ENCODE measurements around the gene CCDC116.
A peak's percentile ranks its signal among the peaks of the same experiment; 100 is the strongest.
"Not testable (repeated sequence)": the region's sequence is repeated elsewhere in the genome, so short reads cannot be mapped to it uniquely, and the experiment has no call there.

The CCDC116 gene

GRCh38 chr22:21629255-21630149 is 3.1 kb upstream of the CCDC116 start, which contains the start of gene YDJC:
Gene YDJC, minus strand, starts transcription at chr22:21630022. Its CDS starts 8 bp downstream, at chr22:21630014.
- DNase-seq (ENCODE audit: low spot score) (peak; percentile 85), FAIRE-seq (no peak)

DNA sequence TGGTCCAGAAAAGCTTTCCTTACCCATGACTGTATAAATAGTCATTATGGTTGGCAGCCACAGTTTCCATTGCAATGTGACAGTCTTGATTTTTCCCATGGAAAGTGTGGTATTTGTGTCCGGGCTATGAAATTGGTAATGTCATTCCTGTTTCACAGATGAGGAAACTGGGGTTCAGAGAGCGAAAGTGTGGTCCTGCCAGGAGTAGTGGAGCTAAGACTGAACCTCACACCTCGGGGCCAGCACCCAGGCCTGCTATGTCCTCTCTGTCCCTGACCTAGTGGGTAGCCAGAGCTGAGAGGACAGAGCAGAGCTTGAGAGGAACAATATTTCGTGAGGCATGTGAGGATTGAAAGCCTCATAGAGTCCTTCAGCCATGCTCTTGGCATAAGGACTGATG is 1.5 kb upstream of the CCDC116 start:
- DNase-seq (ENCODE audit: low spot score): no peak
- FAIRE-seq: no peak

- DNase-seq (ENCODE audit: low spot score): no peak
- FAIRE-seq: no peak
Measured at GRCh38 chr22:21632931-21633330, 371 bp downstream of the CCDC116 start.

DNA sequence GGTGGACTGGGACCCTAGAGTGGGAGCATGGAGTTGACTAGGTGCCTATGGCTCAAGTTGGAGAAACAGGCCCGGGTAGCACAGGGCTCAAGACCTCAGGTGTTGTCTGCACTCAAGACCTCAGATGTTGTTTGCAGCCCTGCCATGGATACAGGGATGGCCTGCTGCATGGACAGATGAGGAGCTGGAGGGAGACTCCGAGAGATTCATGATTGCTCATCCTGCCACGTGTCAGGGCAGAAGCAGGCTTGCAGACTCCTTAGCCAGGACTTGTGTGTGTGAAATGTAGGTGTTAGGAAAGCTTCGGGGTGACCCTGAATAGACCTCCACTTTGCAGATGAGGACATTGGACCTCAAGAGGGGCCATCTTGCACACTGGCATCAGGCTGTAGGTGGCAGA is 921 bp downstream of the CCDC116 start:
- DNase-seq (ENCODE audit: low spot score) (no peak), FAIRE-seq (no peak)

DNA sequence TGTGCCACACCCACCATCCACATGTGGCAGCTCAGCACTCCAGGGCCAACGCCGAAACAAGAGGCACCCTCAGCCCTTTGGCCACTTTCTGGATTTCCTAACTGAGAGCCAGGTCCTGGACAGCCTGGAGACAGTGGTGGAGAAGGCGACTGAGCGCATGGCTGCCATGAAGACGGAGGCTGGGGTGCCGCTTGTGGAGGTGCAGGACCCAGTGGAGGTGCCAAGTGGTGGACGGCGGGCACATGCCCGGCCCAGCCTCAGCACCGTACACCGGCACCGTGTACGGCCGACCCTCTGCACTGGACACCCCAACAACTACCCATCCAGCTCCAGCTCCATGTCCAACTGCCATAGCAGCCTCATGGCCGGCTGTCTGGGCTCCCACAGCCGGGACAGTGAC is 1.5 kb downstream of the CCDC116 start:
- FAIRE-seq (no peak), DNase-seq (ENCODE audit: low spot score) (no peak)

GRCh38 chr22:21634844-21635243 is 2.3 kb downstream of the CCDC116 start:
- DNase-seq (ENCODE audit: low spot score): no peak
- FAIRE-seq: no peak

DNA sequence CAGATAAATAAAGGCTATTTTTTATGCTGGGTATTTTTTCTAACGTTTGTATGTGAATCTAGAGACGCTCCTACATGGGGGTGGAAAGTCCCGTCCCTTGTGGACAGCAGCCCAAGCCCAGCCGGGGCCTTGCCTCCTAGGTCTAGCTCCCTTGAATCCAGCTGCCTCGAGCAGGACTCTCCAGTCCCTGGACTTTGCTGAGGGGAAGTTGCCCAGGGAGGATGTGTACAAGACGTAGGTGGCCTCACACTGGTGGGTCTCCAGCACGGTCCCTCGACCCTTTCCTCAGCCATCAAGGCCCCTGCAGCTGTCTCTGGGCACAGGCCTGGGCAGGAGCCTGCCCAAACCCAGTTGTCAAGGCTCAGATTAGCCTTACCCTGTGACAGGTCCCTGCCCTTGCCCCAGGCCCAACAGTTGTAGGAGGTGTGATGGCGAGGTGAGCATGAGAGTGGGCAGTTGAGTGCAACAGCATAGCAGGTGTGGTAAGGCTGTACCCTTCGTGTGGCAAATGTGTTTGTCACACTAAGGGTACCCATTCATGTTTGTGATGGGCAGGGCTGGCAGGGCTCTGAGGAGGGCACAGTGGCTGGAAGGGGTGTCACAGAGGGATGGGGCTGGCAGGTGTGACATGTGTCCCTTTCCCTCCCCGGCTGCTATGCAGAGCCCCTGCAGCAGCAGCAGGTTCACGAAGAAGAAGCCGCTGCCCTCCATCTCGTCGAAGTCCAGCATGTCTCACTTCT is 3.4 kb downstream of the CCDC116 start:
- no peak for DNase-seq (ENCODE audit: low spot score)
- no peak for FAIRE-seq

- FAIRE-seq (no peak), DNase-seq (ENCODE audit: low spot score) (no peak)
Measured at GRCh38 chr22:21636629-21637218, 4.2 kb downstream of the CCDC116 start.

- not testable (repeated sequence) for FAIRE-seq; DNase-seq (ENCODE audit: low spot score)
Measured at GRCh38 chr22:21637450-21637849, 4.9 kb downstream of the CCDC116 start.

GRCh38 chr22:21639359-21639758 is 6.8 kb downstream of the CCDC116 start:
- FAIRE-seq (no peak), DNase-seq (ENCODE audit: low spot score) (no peak)

GRCh38 chr22:21640810-21641209 is 8.2 kb downstream of the CCDC116 start:
- DNase-seq (ENCODE audit: low spot score) (no peak), FAIRE-seq (no peak)

DNA sequence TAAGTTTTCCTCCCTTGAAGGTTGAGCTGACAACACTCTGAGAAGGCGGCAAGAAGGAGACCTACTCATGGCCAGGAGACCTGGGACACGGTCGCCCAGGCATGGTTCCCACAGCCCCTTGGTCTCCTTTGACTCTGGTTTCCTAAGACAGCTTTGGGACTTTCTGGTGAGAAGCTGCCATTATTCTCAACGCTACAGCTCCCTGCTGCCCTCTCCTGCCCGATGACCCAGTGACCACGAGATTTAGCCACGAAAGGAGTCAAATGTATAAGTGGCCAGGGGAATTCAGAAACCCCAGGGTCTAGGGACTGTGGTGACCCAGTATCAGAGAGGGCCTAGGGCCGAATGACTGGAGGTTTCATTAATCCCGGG is 8.8 kb downstream of the CCDC116 start:
- DNase-seq (ENCODE audit: low spot score) (peak; percentile 43), FAIRE-seq (no peak)

DNA sequence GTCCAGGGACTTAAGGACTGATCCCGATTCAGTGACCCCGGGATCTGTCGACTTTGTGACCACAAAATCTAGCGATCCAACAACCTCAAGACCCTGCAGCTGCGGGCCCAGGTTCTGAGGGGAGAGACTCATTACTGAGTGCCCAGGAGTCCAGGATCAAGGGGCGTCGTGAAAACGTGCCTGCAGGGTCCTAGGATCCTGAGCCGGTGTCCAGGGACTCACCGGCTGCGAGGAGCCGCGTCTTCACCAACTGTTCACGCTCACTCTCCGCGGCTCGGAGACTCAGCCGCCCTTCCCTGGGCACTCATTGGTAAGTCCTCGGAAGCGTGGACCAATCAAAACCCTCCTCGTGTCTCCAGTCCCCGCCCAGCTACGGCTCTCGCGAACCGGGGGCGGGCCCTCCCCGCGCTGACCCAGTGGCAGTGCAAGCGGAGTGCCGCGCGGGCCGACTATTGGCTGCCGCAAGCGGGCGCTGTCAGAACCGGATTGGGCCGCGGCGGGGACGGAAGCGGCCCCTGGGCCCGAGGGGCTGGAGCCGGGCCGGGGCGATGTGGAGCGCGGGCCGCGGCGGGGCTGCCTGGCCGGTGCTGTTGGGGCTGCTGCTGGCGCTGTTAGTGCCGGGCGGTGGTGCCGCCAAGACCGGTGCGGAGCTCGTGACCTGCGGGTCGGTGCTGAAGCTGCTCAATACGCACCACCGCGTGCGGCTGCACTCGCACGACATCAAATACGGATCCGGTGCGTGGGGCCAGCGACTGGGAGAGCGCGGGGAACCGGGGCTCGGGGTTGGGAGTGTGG is 9.4 kb downstream of the CCDC116 start, which contains the start of gene SDF2L1:
Gene SDF2L1 (plus strand): TSS at position 514 of the 795 bp plus-strand sequence. CDS start 35 bp downstream, at position 549.
- DNase-seq (ENCODE audit: low spot score): peak; percentile 92
- FAIRE-seq: peak; percentile 82

DNA sequence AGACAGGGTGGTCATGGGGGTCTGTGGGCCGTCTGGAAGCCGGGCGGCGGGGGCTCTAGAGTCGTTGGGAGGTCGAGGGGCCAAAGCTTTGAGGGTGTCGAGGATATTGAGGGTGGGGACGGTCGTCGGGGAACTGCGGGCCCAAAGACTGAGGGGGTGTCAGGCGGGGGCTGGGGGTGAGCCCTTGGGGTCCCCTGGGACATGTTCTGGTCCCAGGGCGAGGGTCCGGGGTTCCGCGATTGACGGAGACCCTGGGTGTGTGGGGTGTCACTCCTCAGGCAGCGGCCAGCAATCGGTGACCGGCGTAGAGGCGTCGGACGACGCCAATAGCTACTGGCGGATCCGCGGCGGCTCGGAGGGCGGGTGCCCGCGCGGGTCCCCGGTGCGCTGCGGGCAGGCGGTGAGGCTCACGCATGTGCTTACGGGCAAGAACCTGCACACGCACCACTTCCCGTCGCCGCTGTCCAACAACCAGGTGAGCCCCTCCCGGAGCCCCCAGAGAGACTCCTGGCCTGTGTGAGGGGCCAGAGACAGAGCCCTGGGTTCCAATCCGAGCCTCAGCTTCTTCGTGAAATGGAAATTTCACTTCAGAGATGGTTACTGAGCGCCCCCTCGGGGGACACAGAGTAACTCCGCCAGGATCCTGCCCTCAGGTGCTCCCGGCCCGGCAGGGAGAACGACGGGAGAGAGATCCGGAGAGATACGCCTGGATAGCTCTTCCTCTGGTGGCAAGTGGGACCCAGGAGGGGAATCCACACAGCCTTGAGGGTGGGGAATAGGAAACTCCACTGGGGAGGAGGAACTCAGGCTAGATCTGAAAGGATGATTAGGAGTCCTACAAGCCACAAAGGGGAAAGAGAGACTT is 10.3 kb downstream of the CCDC116 start:
- DNase-seq (ENCODE audit: low spot score): peak; percentile 55
- FAIRE-seq: peak; percentile 5

DNA sequence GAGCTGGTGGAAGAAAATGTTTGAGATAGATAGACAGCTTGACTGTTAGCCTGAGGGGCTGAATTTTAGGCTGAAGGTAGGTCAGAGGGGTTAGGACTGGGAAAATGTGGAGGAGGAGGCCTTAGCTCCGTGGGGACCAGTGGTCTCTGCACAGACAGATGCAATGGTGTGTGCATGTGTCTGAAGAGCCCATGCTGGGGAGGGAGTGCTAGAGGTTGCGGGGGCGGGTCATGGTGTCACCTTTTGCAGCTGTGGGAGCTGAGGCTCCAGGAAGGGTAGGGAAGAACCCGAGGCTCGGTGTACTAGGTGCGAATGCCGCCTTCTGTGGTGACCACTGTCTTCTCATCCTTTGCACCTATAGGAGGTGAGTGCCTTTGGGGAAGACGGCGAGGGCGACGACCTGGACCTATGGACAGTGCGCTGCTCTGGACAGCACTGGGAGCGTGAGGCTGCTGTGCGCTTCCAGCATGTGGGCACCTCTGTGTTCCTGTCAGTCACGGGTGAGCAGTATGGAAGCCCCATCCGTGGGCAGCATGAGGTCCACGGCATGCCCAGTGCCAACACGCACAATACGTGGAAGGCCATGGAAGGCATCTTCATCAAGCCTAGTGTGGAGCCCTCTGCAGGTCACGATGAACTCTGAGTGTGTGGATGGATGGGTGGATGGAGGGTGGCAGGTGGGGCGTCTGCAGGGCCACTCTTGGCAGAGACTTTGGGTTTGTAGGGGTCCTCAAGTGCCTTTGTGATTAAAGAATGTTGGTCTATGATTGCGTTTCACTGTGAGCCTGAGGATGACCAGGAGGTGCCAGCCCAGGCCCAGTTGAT is 11.2 kb downstream of the CCDC116 start:
- FAIRE-seq (no peak), DNase-seq (ENCODE audit: low spot score) (no peak)

- DNase-seq (ENCODE audit: low spot score); FAIRE-seq: not testable (repeated sequence)
Measured at GRCh38 chr22:21645513-21645912, 13.0 kb downstream of the CCDC116 start.

- DNase-seq (ENCODE audit: low spot score) (peak; percentile 59), FAIRE-seq (no peak)
Measured at GRCh38 chr22:21646608-21647590, 14.3 kb downstream of the CCDC116 start.

DNA sequence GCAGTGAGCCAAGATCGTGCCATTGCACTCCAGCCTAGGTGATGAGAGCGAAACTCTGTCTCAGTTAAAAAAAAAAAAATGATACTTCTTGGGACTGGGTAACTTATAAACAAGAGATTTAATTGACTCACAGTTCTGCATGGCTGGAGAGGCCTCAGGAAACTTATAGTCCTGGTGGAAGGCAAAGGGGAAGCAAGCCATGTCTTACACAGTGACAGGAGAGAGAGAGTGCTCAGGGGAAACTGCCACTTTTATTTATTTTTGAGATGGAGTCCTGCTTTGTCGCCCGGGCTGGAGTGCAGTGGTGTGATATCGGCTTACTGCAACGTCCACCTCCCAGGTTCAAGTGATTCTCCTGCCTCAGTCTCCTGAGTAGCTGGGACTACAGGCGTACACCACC is 17.7 kb downstream of the CCDC116 start:
- FAIRE-seq: no peak
- no peak for DNase-seq (ENCODE audit: low spot score)
